Measurements from ENCODE around the gene RIPPLY3. TPM values are rescaled to one million over a fixed set of nuclear protein-coding genes. Genes with fewer than 3 reads are reported as not detected.

Gene RIPPLY3
- total and polyA plus RNA-seq, 2 of the 13 experiments (the other 11 are each of a cell fraction or from before 2014, with no cell fraction given) = 0.09 to 2.9 TPM

- no peak for ATAC-seq
- CTCF ChIA-PET (ENCODE audit: low intra/inter-chr PET ratio, low total read pairs) = no interaction called here
- no peaks in the 10 kb centered on the region for H3K36me3 ChIP-seq (replicated peaks in 1 of 2; ENCODE audit: control insufficient read depth in 1 of 2, insufficient read depth in 2 of 2, low read length in 2 of 2)
- H3K79me2 ChIP-seq (ENCODE audit: insufficient read depth, low read length) = no peaks in the 10 kb centered on the region
- H3K9ac ChIP-seq (ENCODE audit: insufficient read depth, low read depth, low read length) = no peak overlapping the region
- in situ Hi-C loops (cut with HindIII; ENCODE audit: extremely low pct_ligation_motif_present, low pct_unique_long_range_greater_than_20kb) = no loop called here
- no peak overlapping the region for H3K4me2 ChIP-seq (ENCODE audit: low read depth, low read length)
- no peaks in the 10 kb centered on the region for H3K9me3 ChIP-seq (ENCODE audit: low read length)
- no peak for FAIRE-seq
- BruUV-seq (replicated peaks) = no TSS peak
- H3K27ac ChIP-seq (ENCODE audit: extremely low read length, insufficient read depth, low read length) = no peak overlapping the region
- POLR2A ChIA-PET = no interaction called here
- intact Hi-C loops (cut with micrococcal nuclease; ENCODE audit: unreplicated experiment) = no loop called here
- no peak for DNase-seq (ENCODE audit: low spot score)
- H3K27me3 ChIP-seq (ENCODE audit: control insufficient read depth in 1 of 2, insufficient read depth in 2 of 2, low read length in 2 of 2) = no peaks in the 10 kb centered on the region
- no peak overlapping the region for H3K4me3 ChIP-seq (replicated peaks in 1 of 3; ENCODE audit: insufficient read depth in 1 of 3, low read depth in 2 of 3, low read length in 3 of 3)
- no peaks in the 10 kb centered on the region for H4K20me1 ChIP-seq (ENCODE audit: insufficient read depth, low read length)
- no peak overlapping the region for H2AFZ ChIP-seq (ENCODE audit: low read length)
- TF ChIP-seq HMGA1 (CRISPR knock-in tag; conservative IDR thresholded peaks at IDR 0.05) = no peak
- TF ChIP-seq TERF1 (CRISPR knock-in tag; IDR thresholded peaks at IDR 0.05) = no peak
- no peak for TF ChIP-seq SPEN (CRISPR knock-in tag; IDR thresholded peaks at IDR 0.05; ENCODE audit: low read depth)
- no peak for TF ChIP-seq MLXIP (CRISPR knock-in tag; IDR thresholded peaks at IDR 0.05; ENCODE audit: borderline replicate concordance)
- TF ChIP-seq KDM5B (CRISPR knock-in tag; IDR thresholded peaks at IDR 0.05; ENCODE audit: borderline replicate concordance) = no peak
- TF ChIP-seq NFATC3 (CRISPR knock-in tag; IDR thresholded peaks at IDR 0.05) = no peak
- TF ChIP-seq TCF7L2 (IDR thresholded peaks at IDR 0.05; ENCODE audit: low read depth, low read length) = no peak
- no peak for TF ChIP-seq TAF15 (IDR thresholded peaks at IDR 0.05; ENCODE audit: low read depth, low read length, poor library complexity, severe bottlenecking)
- TF ChIP-seq ZBTB2 (CRISPR knock-in tag; IDR thresholded peaks at IDR 0.05; ENCODE audit: low read depth) = no peak
- TF ChIP-seq POLR2G (IDR thresholded peaks at IDR 0.05; ENCODE audit: low read depth, low read length) = no peak
- TF ChIP-seq SMYD3 (CRISPR knock-in tag; IDR thresholded peaks at IDR 0.05) = no peak
- TF ChIP-seq ZNF772 (CRISPR knock-in tag; IDR thresholded peaks at IDR 0.05) = no peak
- TF ChIP-seq RORA (CRISPR knock-in tag; IDR thresholded peaks at IDR 0.05) = no peak
- TF ChIP-seq NFE2L1 (CRISPR knock-in tag; IDR thresholded peaks at IDR 0.05; ENCODE audit: borderline replicate concordance) = no peak
- no peak for TF ChIP-seq ZNF460 (CRISPR knock-in tag; IDR thresholded peaks at IDR 0.05; ENCODE audit: borderline replicate concordance)
- no peak for TF ChIP-seq ZZZ3 (CRISPR knock-in tag; IDR thresholded peaks at IDR 0.05; ENCODE audit: borderline replicate concordance)
- no peak for TF ChIP-seq ARNTL (CRISPR knock-in tag; IDR thresholded peaks at IDR 0.05)
- H3K4me1 ChIP-seq (ENCODE audit: insufficient read depth, low read length) = peaks cover 24% of the 10 kb centered on the region
- WGBS (ENCODE audit: low lambda C conversion rate) = 76% methylated on average over 6 of the region's 6 CpGs
Observed at GRCh38 chr21:36981977-36982700, 24.4 kb upstream of the RIPPLY3 start.

Data from HepG2 (cell line).